Activated effector memory CD4-positive, alpha-beta T cell treated with anti-CD3 and anti-CD28 coated beads, Interleukin-2, amount 50 U/mL, for 16 hours (primary cell): ENCODE measurements around the gene CEACAM3.

ENCODE experiments used
- DNase-seq: peaks from one replicate; pipeline ENCODE4 v3.0.0-alpha.2; 2020

Gene CEACAM3

GRCh38 chr19:41847351-41848105, 51.1 kb downstream of the CEACAM3 start:
- DNase-seq: peak; percentile 47

- peak; percentile 56 for DNase-seq
These were observed 52.3 kb downstream of the CEACAM3 start for GRCh38 chr19:41848666-41849065.

- DNase-seq: peak; percentile 50
These were observed 52.7 kb downstream of the CEACAM3 start for GRCh38 chr19:41849067-41849466.

- no peak for DNase-seq
These were observed 54.0 kb downstream of the CEACAM3 start for GRCh38 chr19:41850381-41850780.

DNA sequence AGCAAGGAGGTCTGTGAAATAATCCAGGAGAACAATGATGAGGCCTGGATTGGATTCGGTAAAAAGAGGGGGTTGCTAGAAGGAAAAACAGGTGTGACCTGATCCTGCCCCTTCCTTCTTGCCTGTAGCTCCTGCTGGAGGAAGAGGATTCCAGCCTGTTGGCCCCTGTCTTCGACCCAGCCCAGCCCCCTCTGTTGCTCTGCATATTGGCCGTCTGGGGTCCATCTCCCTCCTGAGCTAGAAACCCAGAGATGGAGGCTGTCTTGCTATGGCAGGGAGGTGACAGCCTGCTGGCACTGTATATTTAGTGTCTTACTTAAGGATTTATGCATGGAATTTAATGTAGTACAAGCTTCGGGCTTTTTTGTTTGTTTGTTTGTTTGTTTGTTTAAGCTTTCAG, 55.1 kb downstream of the CEACAM3 start:
- DNase-seq: no peak

DNA sequence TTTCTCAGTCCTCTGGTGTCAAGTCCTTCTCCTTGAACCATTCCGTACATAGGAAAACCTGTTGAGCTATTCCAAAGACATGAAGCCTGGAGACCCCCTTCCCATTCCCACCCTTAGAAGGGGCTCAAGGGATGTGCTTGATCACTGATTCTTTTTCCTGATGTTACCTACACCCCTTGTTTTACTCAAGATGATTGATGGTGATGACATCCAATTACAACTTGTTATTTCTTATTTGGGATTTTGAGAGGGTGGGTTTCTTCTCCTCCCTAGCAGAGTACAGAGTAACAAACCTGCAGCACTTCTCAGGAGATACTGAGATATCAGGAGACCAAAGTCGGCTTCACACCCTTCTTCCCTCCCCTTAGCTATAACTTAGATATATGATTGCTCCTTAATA, 57.0 kb downstream of the CEACAM3 start:
- DNase-seq: no peak

DNA sequence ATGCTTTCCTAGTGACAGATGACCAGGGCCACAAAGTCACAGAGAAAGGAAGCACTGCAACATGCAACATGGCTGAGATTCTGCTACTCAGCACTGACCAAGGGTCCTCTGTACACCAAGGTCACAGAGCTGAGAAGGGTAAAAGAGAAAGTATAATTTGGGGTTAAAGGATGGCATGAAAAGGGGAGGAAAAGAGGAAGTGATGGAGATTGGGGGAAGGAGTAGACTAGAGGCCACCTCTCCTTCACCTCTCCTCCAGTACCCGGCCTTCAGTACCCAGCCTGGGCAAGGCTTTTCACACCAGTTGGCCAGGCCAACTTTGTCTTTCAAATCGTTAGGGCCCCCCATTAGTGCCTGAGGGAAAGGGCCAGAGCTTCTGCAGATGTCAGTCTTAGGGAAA, 57.4 kb downstream of the CEACAM3 start:
- DNase-seq: no peak

- no peak for DNase-seq
These were observed 62.8 kb downstream of the CEACAM3 start for GRCh38 chr19:41859213-41859617.

- peak; percentile 99 for DNase-seq
These were observed 63.4 kb downstream of the CEACAM3 start, which contains the start of gene RPS19 for GRCh38 chr19:41859618-41860418. Gene RPS19, plus strand, starts transcription at chr19:41860255. Its CDS starts 520 bp downstream, at chr19:41860775.

DNA sequence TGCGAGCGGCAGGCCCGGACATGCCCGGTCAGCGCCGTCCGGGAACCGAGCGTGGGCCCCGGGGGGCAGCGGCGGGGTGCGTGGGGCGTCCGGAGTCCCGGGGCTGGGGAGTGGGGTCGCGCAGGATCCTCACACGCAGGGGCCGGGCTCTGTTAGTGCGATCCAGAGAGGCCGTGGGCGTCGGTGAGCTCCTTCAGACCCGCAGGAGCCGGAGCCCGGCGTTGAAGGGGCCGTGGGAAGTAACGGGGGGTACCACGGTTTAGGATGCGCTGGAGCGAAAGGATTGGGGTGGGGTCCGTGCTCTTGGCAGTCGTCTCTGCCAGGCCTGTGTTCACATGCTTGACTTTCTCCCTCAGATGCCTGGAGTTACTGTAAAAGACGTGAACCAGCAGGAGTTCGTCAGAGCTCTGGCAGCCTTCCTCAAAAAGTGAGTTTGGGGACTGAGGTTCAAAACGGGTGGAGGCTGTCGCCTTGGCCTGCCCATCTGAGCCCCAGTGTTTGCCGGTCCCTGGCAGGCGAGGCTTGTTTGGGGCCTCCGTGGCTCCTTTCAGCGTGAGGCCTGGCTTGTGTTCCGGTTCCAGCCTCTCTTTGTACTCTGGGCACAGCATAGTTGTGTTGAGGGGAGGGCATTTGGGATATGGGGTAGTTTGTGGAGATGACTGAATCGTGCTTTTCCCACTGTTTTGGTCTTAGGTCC, 64.2 kb downstream of the CEACAM3 start:
- DNase-seq: no peak
